ENCODE measurements around the gene LRRC3.

The LRRC3 gene

GRCh38 chr21:44440241-44441040 is 14.9 kb upstream of the LRRC3 start:
- DNase-seq: no peak

- no peak for DNase-seq
These were observed 14.3 kb upstream of the LRRC3 start for GRCh38 chr21:44441041-44441400.

- DNase-seq: no peak
These were observed 13.6 kb upstream of the LRRC3 start for GRCh38 chr21:44441581-44442265.

- no peak for DNase-seq
These were observed 12.8 kb upstream of the LRRC3 start for GRCh38 chr21:44442266-44443125.

- DNase-seq: no peak
These were observed 11.9 kb upstream of the LRRC3 start for GRCh38 chr21:44443291-44443890.

- DNase-seq: no peak
These were observed 11.4 kb upstream of the LRRC3 start for GRCh38 chr21:44443891-44444285.

- no peak for DNase-seq
These were observed 10.9 kb upstream of the LRRC3 start for GRCh38 chr21:44444286-44444931.

- DNase-seq: no peak
These were observed 10.0 kb upstream of the LRRC3 start for GRCh38 chr21:44445145-44445812.

GRCh38 chr21:44448651-44449131 is 6.6 kb upstream of the LRRC3 start:
- no peak for DNase-seq

- no peak for DNase-seq
These were observed 5.6 kb upstream of the LRRC3 start for GRCh38 chr21:44449473-44450363.

- no peak for DNase-seq
These were observed 4.9 kb upstream of the LRRC3 start for GRCh38 chr21:44450402-44450801.

GRCh38 chr21:44450999-44451398 is 4.3 kb upstream of the LRRC3 start:
- DNase-seq: no peak

- DNase-seq: no peak
These were observed 2.2 kb upstream of the LRRC3 start for GRCh38 chr21:44453120-44453519.

GRCh38 chr21:44454058-44454457 is 1.3 kb upstream of the LRRC3 start:
- DNase-seq: no peak

GRCh38 chr21:44455524-44456213 is 359 bp downstream of the LRRC3 start:
- DNase-seq: peak; percentile 1

- no peak for DNase-seq
These were observed 1.1 kb downstream of the LRRC3 start for GRCh38 chr21:44456214-44456914.

GRCh38 chr21:44456915-44457736 is 1.8 kb downstream of the LRRC3 start:
- DNase-seq: no peak

GRCh38 chr21:44458971-44459711 is 3.8 kb downstream of the LRRC3 start:
- DNase-seq: no peak

Measured in NCI-H2029 treated with DMSO at 0.1 percent for 48 hours (cell line).